Astrocyte of the spinal cord (primary cell): ENCODE measurements around the gene SLC38A10.

Source experiments
- DNase-seq: peaks from one replicate; pipeline ENCODE4 v3.0.0; 2011; ENCODE audit warnings: low read depth, low spot score
- H3K4me3 ChIP-seq: 2 replicates; pipeline ENCODE4 v1.5.1; 2011; ENCODE audit warnings: low read depth, mild to moderate bottlenecking, low read length, moderate library complexity
- in situ Hi-C: cut with HindIII; loops from 2 replicates; pipeline ENCODE4 v1.10.0; 2017; ENCODE audit warnings: low sequenced_read_pairs
- TF ChIP-seq, protein P1 (sequence below): IDR thresholded peaks from 2 replicates; pipeline ENCODE4 v1.5.1; 2012; ENCODE audit warnings: low read depth, mild to moderate bottlenecking, low read length, inconsistent platforms

The SLC38A10 gene

DNA sequence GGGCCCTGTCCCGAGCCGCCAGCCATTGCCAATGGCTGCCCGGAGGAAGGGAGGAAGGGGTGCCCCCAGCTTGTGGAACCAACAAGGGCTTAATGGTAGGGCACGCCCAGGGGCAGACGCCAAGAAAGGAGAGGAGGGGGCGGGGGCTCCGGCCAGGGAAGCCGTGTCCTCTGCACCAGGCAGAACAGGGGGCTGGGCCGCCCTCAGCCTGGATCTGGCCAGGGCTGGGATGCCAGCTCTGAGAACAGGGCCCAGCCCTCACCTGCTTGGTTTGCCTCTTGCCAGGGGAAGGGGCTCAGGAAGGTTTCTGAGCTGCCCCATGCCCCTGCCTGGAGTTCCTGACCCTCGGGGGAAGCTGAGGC lies 35.8 kb upstream of the SLC38A10 start:
- no peak overlapping the region for H3K4me3 ChIP-seq
- no peak for DNase-seq
- in situ Hi-C loops: no loop called here
- TF ChIP-seq, protein P1, sequence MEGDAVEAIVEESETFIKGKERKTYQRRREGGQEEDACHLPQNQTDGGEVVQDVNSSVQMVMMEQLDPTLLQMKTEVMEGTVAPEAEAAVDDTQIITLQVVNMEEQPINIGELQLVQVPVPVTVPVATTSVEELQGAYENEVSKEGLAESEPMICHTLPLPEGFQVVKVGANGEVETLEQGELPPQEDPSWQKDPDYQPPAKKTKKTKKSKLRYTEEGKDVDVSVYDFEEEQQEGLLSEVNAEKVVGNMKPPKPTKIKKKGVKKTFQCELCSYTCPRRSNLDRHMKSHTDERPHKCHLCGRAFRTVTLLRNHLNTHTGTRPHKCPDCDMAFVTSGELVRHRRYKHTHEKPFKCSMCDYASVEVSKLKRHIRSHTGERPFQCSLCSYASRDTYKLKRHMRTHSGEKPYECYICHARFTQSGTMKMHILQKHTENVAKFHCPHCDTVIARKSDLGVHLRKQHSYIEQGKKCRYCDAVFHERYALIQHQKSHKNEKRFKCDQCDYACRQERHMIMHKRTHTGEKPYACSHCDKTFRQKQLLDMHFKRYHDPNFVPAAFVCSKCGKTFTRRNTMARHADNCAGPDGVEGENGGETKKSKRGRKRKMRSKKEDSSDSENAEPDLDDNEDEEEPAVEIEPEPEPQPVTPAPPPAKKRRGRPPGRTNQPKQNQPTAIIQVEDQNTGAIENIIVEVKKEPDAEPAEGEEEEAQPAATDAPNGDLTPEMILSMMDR: no peak

- DNase-seq: no peak
- no peak overlapping the region for H3K4me3 ChIP-seq
- in situ Hi-C loops: no loop called here
- TF ChIP-seq, protein P1: peak; percentile 22
Measured at GRCh38 chr17:81329927-81330883, 35.1 kb upstream of the SLC38A10 start.

- in situ Hi-C loops: no loop called here
- peak; percentile 87 for DNase-seq
- TF ChIP-seq, protein P1: no peak
- H3K4me3 ChIP-seq: no peak overlapping the region
Measured at GRCh38 chr17:81328978-81329926, 34.1 kb upstream of the SLC38A10 start.

DNA sequence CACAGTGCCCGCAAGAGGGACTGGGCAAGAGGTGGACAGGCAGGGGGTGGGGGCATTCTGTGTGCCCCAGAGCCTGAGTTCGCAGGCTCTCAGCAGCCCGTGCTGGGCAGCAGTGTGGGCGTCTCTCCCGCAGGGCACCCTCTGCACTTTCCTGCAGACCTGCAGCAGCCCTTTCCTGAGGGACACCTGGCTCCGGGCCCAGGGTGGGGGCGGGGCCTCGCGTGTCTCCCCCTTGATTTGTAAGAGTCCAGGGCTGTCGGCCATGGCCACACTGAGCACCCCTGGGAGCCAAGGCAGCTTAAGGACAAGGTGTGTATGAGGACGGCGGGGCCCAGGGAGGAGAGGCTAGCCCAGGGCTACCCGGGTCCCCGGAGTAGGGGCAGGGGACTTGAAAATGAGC lies 33.4 kb upstream of the SLC38A10 start:
- no peak overlapping the region for H3K4me3 ChIP-seq
- TF ChIP-seq, protein P1: no peak
- no peak for DNase-seq
- in situ Hi-C loops: no loop called here

GRCh38 chr17:81325714-81326358 lies 30.7 kb upstream of the SLC38A10 start:
- no peak for DNase-seq
- H3K4me3 ChIP-seq: no peak overlapping the region
- in situ Hi-C loops: no loop called here
- TF ChIP-seq, protein P1: no peak
